Liver (tissue), 3 donors: ENCODE results near the gene SERINC3.

Source experiments
- FOXA1 ChIP-seq: IDR thresholded peaks from 2 replicates; pipeline ENCODE4 v1.6.1; 2016; ENCODE audit warnings: antibody characterized with exemption
- JUND ChIP-seq, 2 donors: IDR thresholded peaks; 2 replicates each; pipeline ENCODE4 v1.6.1; 2016; ENCODE audit warnings: antibody characterized with exemption in 2 of 2
- SP1 ChIP-seq: IDR thresholded peaks from 2 replicates; pipeline ENCODE4 v1.6.1; 2018; ENCODE audit warnings: antibody characterized with exemption, mild to moderate bottlenecking
- TAF1 ChIP-seq: conservative IDR thresholded peaks from 2 replicates; pipeline ENCODE4 v1.6.1; 2016; ENCODE audit warnings: antibody characterized with exemption, mild to moderate bottlenecking
- YY1 ChIP-seq: IDR thresholded peaks from 2 replicates; pipeline ENCODE4 v1.6.1; 2016; ENCODE audit warnings: antibody characterized with exemption, mild to moderate bottlenecking
- TF ChIP-seq, protein P1 (sequence below): fragments of 150-350 bp; IDR thresholded peaks from 2 replicates; pipeline ENCODE4 v1.5.1; 2017; ENCODE audit warnings: improper control_type of control experiment, low read depth, low read length; ENCODE audit not compliant: missing input control
- TF ChIP-seq, protein P2 (sequence below): IDR thresholded peaks from 2 replicates; pipeline ENCODE4 v1.6.1; 2016; ENCODE audit warnings: antibody characterized with exemption, mild to moderate bottlenecking
- donor health status: healthy.
- donor health status: healthy.

DNA sequence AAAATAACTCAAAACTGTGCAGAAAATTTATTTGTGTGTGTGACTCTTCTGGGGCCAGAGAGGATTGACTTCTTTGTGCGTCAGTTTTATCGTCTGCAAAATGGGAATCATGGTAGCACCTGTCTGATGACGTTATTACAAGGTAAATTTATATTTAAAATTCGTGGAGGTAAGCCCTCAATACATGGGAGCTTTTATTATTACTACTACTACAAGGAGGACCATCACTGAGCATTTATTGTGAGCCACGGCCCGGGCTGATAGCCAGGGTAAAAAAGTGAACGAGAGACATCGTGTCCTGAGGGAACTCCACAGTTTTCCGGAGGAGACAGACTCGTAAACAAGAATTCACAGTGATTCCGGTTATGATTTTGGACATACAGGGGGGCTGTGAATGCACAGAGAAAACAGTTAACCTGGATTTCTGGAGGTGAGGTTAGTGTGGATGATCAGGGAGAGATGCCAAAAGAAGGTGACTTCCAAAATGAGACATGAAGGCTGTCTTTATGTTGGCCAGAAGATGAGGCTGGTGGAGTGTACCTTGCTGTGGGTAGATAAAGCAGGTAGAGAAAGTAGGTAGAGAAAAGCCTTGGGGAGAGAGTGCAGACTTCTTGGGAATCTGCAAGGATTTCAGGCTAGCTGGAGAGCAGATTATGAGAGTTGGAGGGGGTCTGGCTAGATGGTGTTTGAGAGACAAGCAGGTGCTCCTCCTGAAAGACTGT is 10.6 kb upstream of the SERINC3 start:
- TF ChIP-seq, protein P1, sequence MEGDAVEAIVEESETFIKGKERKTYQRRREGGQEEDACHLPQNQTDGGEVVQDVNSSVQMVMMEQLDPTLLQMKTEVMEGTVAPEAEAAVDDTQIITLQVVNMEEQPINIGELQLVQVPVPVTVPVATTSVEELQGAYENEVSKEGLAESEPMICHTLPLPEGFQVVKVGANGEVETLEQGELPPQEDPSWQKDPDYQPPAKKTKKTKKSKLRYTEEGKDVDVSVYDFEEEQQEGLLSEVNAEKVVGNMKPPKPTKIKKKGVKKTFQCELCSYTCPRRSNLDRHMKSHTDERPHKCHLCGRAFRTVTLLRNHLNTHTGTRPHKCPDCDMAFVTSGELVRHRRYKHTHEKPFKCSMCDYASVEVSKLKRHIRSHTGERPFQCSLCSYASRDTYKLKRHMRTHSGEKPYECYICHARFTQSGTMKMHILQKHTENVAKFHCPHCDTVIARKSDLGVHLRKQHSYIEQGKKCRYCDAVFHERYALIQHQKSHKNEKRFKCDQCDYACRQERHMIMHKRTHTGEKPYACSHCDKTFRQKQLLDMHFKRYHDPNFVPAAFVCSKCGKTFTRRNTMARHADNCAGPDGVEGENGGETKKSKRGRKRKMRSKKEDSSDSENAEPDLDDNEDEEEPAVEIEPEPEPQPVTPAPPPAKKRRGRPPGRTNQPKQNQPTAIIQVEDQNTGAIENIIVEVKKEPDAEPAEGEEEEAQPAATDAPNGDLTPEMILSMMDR, result no peak
- TF ChIP-seq, protein P2, sequence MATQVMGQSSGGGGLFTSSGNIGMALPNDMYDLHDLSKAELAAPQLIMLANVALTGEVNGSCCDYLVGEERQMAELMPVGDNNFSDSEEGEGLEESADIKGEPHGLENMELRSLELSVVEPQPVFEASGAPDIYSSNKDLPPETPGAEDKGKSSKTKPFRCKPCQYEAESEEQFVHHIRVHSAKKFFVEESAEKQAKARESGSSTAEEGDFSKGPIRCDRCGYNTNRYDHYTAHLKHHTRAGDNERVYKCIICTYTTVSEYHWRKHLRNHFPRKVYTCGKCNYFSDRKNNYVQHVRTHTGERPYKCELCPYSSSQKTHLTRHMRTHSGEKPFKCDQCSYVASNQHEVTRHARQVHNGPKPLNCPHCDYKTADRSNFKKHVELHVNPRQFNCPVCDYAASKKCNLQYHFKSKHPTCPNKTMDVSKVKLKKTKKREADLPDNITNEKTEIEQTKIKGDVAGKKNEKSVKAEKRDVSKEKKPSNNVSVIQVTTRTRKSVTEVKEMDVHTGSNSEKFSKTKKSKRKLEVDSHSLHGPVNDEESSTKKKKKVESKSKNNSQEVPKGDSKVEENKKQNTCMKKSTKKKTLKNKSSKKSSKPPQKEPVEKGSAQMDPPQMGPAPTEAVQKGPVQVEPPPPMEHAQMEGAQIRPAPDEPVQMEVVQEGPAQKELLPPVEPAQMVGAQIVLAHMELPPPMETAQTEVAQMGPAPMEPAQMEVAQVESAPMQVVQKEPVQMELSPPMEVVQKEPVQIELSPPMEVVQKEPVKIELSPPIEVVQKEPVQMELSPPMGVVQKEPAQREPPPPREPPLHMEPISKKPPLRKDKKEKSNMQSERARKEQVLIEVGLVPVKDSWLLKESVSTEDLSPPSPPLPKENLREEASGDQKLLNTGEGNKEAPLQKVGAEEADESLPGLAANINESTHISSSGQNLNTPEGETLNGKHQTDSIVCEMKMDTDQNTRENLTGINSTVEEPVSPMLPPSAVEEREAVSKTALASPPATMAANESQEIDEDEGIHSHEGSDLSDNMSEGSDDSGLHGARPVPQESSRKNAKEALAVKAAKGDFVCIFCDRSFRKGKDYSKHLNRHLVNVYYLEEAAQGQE, result no peak
- TF ChIP-seq FOXA1, result no peak
- no peak for TF ChIP-seq YY1
- TF ChIP-seq SP1, result no peak
- TF ChIP-seq TAF1, result no peak
- TF ChIP-seq JUND (IDR thresholded peaks at IDR 0.05), result no peak
